A673 (cell line): ENCODE results near the gene SLC6A12. TPM values are rescaled to one million over a fixed set of nuclear protein-coding genes. Genes with fewer than 3 reads are reported as not detected.

Experiments
- BruUV-seq: library from RNA; stranded (reverse); fragments of 400-500 nt; replicated peaks from 2 replicates; lab custom pipeline; 2021; lab: Mats Ljungman, UMichigan
- CTCF ChIA-PET: fragments of 300-600 bp; sonication (Branson Sonifier 250); formaldehyde crosslinking; loops from one replicate; lab custom pipeline; 2022; ENCODE audit warnings: antibody characterized with exemption; lab: Charles Lee
- POLR2A ChIA-PET: fragments of 300-600 bp; sonication (Branson Sonifier 250); formaldehyde crosslinking; loops from one replicate; lab custom pipeline; 2022; ENCODE audit warnings: antibody characterized with exemption; ENCODE audit not compliant: low non-redundant PET; lab: Charles Lee
- DNase-seq: peaks from one replicate; pipeline ENCODE4 v3.0.0-alpha.2; 2015; ENCODE audit warnings: low spot score
- H3K27ac ChIP-seq: fragments of 200-600 bp; sonication (generic); 2 replicates; pipeline ENCODE4 v1.5.1; 2016; ENCODE audit warnings: mixed run types, low read depth, mild to moderate bottlenecking, mixed read lengths, antibody characterized with exemption, low read length; ENCODE audit not compliant: poor library complexity, severe bottlenecking
- H3K27me3 ChIP-seq: fragments of 200-600 bp; sonication (generic); replicated peaks from 2 replicates; pipeline ENCODE4 v1.6.1; 2017; ENCODE audit warnings: mixed run types, low read depth, mild to moderate bottlenecking, mixed read lengths, antibody characterized with exemption, low read length; ENCODE audit not compliant: insufficient read depth, poor library complexity
- H3K36me3 ChIP-seq: fragments of 200-600 bp; sonication (generic); 2 replicates; pipeline ENCODE4 v1.6.1; 2016; ENCODE audit warnings: mixed run types, mild to moderate bottlenecking, mixed read lengths, antibody characterized with exemption, low read length; ENCODE audit not compliant: insufficient read depth, poor library complexity, severe bottlenecking
- H3K4me1 ChIP-seq: fragments of 200-600 bp; sonication (generic); 2 replicates; pipeline ENCODE4 v1.6.1; 2017; ENCODE audit warnings: mixed run types, mild to moderate bottlenecking, mixed read lengths, antibody characterized with exemption, low read length; ENCODE audit not compliant: insufficient read depth, poor library complexity, severe bottlenecking
- H3K4me3 ChIP-seq: fragments of 200-600 bp; sonication (generic); 2 replicates; pipeline ENCODE4 v1.5.1; 2016; ENCODE audit warnings: low read depth, mixed run types, mild to moderate bottlenecking, mixed read lengths, low read length; ENCODE audit not compliant: poor library complexity, severe bottlenecking
- H3K9me3 ChIP-seq: fragments of 200-600 bp; sonication (generic); 2 replicates; pipeline ENCODE4 v1.6.1; 2016; ENCODE audit warnings: mixed run types, low read depth, mild to moderate bottlenecking, mixed read lengths, antibody characterized with exemption, low read length; ENCODE audit not compliant: poor library complexity, severe bottlenecking
- CTCF ChIP-seq: fragments of 300-800, 200-600 bp; sonication (generic); conservative IDR thresholded peaks from 2 replicates; pipeline ENCODE4 v1.5.1; 2017; ENCODE audit warnings: low read depth, mild to moderate bottlenecking, antibody characterized with exemption, low read length, moderate library complexity, mixed read lengths
- EZH2 ChIP-seq: fragments of 200-600 bp; sonication (generic); IDR thresholded peaks from 2 replicates; pipeline ENCODE4 v1.6.1; 2017; ENCODE audit warnings: borderline replicate concordance, low read depth, mild to moderate bottlenecking, mixed read lengths, antibody characterized with exemption, low read length; ENCODE audit not compliant: poor library complexity, severe bottlenecking
- intact Hi-C: fragments of 100-400 bp; cut with micrococcal nuclease; formaldehyde crosslinking; loops from one replicate; pipeline ENCODE4 v1.10.0; 2022; ENCODE audit not compliant: unreplicated experiment
- total RNA-seq: library from RNA; stranded (reverse); gene quantifications from 2 replicates; pipeline ENCODE4 v1.2.3, GENCODE V29; 2021

Gene SLC6A12
- total RNA-seq, 1 experiment from 2014 or later, result not detected

- H3K9me3 ChIP-seq, result no peaks in the 10 kb centered on the region
- H3K4me3 ChIP-seq, result no peak overlapping the region
- TF ChIP-seq CTCF (peak; percentile 81), EZH2 (no peak)
- no TSS peak for BruUV-seq
- H3K27ac ChIP-seq, result no peak overlapping the region
- no peaks in the 10 kb centered on the region for H3K36me3 ChIP-seq
- no peaks in the 10 kb centered on the region for H3K4me1 ChIP-seq
- peak; percentile 67 for DNase-seq
- H3K27me3 ChIP-seq, result no peaks in the 10 kb centered on the region
- POLR2A ChIA-PET, result no interaction called here
- intact Hi-C loops, result no loop called here
- CTCF ChIA-PET, result interaction anchor here (0.6 kb wide), 1 partner anchor 52 kb away, joined by 23 read pairs; no protein-coding TSS in a partner anchor
These were observed 60.7 kb downstream of the SLC6A12 start for GRCh38 chr12:153080-153746.

- POLR2A ChIA-PET, result no interaction called here
- CTCF ChIA-PET, result no interaction called here
- Histone ChIP-seq H3K27ac (no peak overlapping the region), H3K9me3 (no peaks in the 10 kb centered on the region), H3K27me3 (no peaks in the 10 kb centered on the region), H3K4me3 (no peak overlapping the region), H3K4me1 (no peaks in the 10 kb centered on the region), H3K36me3 (no peaks in the 10 kb centered on the region)
- TF ChIP-seq CTCF (no peak), EZH2 (no peak)
- no peak for DNase-seq
- intact Hi-C loops, result no loop called here
- BruUV-seq, result no TSS peak
These were observed 61.5 kb downstream of the SLC6A12 start for GRCh38 chr12:152440-152839.

- ChIA-PET CTCF (no interaction called here), POLR2A (no interaction called here)
- Histone ChIP-seq H3K27ac (no peak overlapping the region), H3K9me3 (no peaks in the 10 kb centered on the region), H3K36me3 (no peaks in the 10 kb centered on the region), H3K27me3 (no peaks in the 10 kb centered on the region), H3K4me1 (no peaks in the 10 kb centered on the region), H3K4me3 (no peak overlapping the region)
- intact Hi-C loops, result no loop called here
- BruUV-seq, result no TSS peak
- DNase-seq, result no peak
- TF ChIP-seq CTCF (no peak), EZH2 (no peak)
These were observed 62.4 kb downstream of the SLC6A12 start for GRCh38 chr12:151579-151978.
